HUES48 (cell line): ENCODE results near the gene HUS1.
"Not testable (repeated sequence)": the region's sequence is repeated elsewhere in the genome, so short reads cannot be mapped to it uniquely, and the experiment has no call there.

Source experiments
- H3K27ac ChIP-seq: one replicate; pipeline ENCODE4 v1.7.0; 2013; ENCODE audit warnings: low read depth, low read length, inconsistent platforms
- H3K27me3 ChIP-seq: 2 replicates; pipeline ENCODE4 v1.6.1; 2013; ENCODE audit warnings: mild to moderate bottlenecking, low read length; ENCODE audit not compliant: control insufficient read depth, insufficient read depth
- H3K36me3 ChIP-seq: 2 replicates; pipeline ENCODE4 v1.6.1; 2013; ENCODE audit warnings: low read length; ENCODE audit not compliant: control insufficient read depth, insufficient read depth
- H3K4me1 ChIP-seq: 2 replicates; pipeline ENCODE4 v1.6.1; 2013; ENCODE audit warnings: mild to moderate bottlenecking, low read length; ENCODE audit not compliant: control insufficient read depth, insufficient read depth
- H3K4me3 ChIP-seq: 2 replicates; pipeline ENCODE4 v1.5.1; 2013; ENCODE audit warnings: mild to moderate bottlenecking, low read depth, low read length
- H3K9ac ChIP-seq: 2 replicates; pipeline ENCODE4 v1.6.1; 2013; ENCODE audit warnings: mild to moderate bottlenecking, low read depth, low read length, moderate library complexity
- H3K9me3 ChIP-seq: 2 replicates; pipeline ENCODE4 v1.6.1; 2013; ENCODE audit warnings: low read length; ENCODE audit not compliant: control insufficient read depth, insufficient read depth

Gene HUS1

GRCh38 chr7:47944536-47945260 lies 34.7 kb downstream of the HUS1 start:
- no peak overlapping the region for H3K4me3 ChIP-seq
- no peaks in the 10 kb centered on the region for H3K27me3 ChIP-seq
- H3K36me3 ChIP-seq = no peaks in the 10 kb centered on the region
- H3K27ac ChIP-seq = no peak overlapping the region
- H3K9ac ChIP-seq = no peak overlapping the region
- H3K4me1 ChIP-seq = peaks cover 17% of the 10 kb centered on the region
- H3K9me3 ChIP-seq = no peaks in the 10 kb centered on the region

GRCh38 chr7:47943676-47944474 lies 35.5 kb downstream of the HUS1 start:
- Histone ChIP-seq H3K27me3 (no peaks in the 10 kb centered on the region), H3K4me1 (peaks cover 17% of the 10 kb centered on the region), H3K36me3 (no peaks in the 10 kb centered on the region), H3K27ac (no peak overlapping the region), H3K9me3 (no peaks in the 10 kb centered on the region), H3K9ac (no peak overlapping the region), H3K4me3 (no peak overlapping the region)

GRCh38 chr7:47942651-47943050 lies 36.8 kb downstream of the HUS1 start:
- not testable (repeated sequence) for H3K9ac ChIP-seq, H3K27ac ChIP-seq, H3K27me3 ChIP-seq, H3K4me3 ChIP-seq, H3K36me3 ChIP-seq, H3K9me3 ChIP-seq
- peaks cover 18% of the 10 kb centered on the region for H3K4me1 ChIP-seq

DNA sequence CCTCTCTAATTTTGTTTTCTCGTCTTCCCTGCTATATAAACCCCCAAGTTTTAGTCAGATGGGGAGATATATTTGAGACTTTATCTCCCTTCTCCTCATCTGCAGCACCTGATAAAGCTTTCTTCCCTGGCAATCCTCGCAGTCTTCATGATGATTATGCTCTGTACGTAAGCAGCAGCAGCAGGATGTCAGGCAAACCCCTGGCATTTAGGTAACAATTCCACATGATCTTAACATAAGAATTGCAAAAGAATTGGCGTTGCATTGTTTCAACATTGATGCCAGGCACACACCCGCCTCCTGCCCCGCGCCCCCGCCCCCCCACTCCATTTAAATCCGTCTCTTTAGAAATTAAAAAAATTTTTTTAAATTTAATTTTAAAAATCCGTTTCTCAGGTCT lies 37.3 kb downstream of the HUS1 start:
- Histone ChIP-seq H3K27ac (no peak overlapping the region), H3K4me3 (no peak overlapping the region), H3K27me3 (no peaks in the 10 kb centered on the region), H3K9ac (no peak overlapping the region), H3K9me3 (no peaks in the 10 kb centered on the region), H3K36me3 (no peaks in the 10 kb centered on the region), H3K4me1 (peaks cover 22% of the 10 kb centered on the region)

- Histone ChIP-seq H3K9ac (no peak overlapping the region), H3K27ac (no peak overlapping the region), H3K9me3 (no peaks in the 10 kb centered on the region), H3K4me3 (no peak overlapping the region), H3K27me3 (no peaks in the 10 kb centered on the region), H3K4me1 (peaks cover 22% of the 10 kb centered on the region), H3K36me3 (no peaks in the 10 kb centered on the region)
Measured at GRCh38 chr7:47941136-47941844, 38.1 kb downstream of the HUS1 start.

- H3K36me3 ChIP-seq = no peaks in the 10 kb centered on the region
- H3K27ac ChIP-seq = no peak overlapping the region
- H3K27me3 ChIP-seq = no peaks in the 10 kb centered on the region
- no peak overlapping the region for H3K9ac ChIP-seq
- H3K4me3 ChIP-seq = no peak overlapping the region
- H3K9me3 ChIP-seq = no peaks in the 10 kb centered on the region
- H3K4me1 ChIP-seq = peaks cover 22% of the 10 kb centered on the region
Measured at GRCh38 chr7:47940088-47941013, 39.1 kb downstream of the HUS1 start.

DNA sequence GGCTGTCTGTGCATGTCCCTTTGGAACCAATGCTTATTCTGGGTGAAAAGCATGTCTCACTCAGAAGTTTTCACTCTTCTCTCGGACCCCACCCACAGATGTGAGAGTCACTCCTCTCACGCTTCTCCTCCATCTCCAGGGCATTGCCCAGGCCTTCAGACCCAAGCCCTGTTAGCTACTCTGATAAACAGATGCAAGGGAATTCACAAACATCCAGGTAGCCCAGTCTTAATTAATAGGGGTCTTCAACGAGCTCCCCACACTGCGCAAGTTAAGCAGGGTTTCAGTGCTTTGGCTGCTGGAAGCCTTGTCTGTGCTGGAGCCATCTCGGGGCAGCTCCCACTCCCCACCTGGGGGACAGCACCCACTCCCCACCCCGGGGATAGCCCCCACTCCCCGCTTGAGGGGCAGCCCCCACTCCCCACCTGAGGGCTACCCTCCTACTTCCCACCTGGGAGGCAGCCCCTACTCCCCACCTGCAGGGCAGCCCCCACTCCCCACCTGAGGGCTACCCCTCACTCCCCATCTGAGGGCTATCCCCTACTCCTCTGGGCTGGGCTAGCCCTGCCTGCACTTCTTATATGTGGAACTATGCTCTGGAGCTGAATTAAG lies 39.9 kb downstream of the HUS1 start:
- Histone ChIP-seq H3K9me3 (no peaks in the 10 kb centered on the region), H3K27me3 (no peaks in the 10 kb centered on the region), H3K36me3 (no peaks in the 10 kb centered on the region), H3K4me1 (peaks cover 26% of the 10 kb centered on the region), H3K9ac (no peak overlapping the region), H3K4me3 (no peak overlapping the region), H3K27ac (no peak overlapping the region)

DNA sequence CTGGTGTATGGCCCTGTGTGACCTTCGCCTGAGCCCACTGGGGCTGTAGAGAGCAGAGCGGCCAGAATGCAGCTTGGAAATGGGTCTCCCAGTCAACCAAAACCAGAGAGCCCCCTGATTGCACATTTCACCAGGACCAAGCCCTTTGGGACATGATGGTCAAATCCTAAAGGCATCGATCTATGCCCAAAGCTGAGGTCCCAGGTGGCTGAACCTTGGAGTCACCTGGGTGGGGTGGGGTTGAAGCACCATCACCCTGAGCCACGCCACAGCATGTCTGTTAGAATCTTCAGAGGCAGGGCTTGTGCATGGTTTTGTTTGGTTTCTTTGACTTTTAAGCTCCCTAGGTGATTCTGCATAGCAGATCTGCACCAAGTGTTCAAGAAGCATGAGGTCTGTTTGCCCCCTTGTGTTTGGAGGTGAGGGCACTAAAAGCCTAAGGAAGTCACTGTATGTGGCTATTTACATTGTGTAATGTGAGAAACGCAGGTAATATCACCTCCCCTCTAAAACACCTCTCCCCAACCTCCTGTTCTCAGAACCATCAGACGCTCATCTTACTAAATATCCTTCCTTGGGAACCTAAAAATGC lies 40.7 kb downstream of the HUS1 start:
- Histone ChIP-seq H3K36me3 (no peaks in the 10 kb centered on the region), H3K4me1 (peaks cover 26% of the 10 kb centered on the region), H3K4me3 (no peak overlapping the region), H3K9ac (no peak overlapping the region), H3K27ac (no peak overlapping the region), H3K9me3 (no peaks in the 10 kb centered on the region), H3K27me3 (no peaks in the 10 kb centered on the region)

DNA sequence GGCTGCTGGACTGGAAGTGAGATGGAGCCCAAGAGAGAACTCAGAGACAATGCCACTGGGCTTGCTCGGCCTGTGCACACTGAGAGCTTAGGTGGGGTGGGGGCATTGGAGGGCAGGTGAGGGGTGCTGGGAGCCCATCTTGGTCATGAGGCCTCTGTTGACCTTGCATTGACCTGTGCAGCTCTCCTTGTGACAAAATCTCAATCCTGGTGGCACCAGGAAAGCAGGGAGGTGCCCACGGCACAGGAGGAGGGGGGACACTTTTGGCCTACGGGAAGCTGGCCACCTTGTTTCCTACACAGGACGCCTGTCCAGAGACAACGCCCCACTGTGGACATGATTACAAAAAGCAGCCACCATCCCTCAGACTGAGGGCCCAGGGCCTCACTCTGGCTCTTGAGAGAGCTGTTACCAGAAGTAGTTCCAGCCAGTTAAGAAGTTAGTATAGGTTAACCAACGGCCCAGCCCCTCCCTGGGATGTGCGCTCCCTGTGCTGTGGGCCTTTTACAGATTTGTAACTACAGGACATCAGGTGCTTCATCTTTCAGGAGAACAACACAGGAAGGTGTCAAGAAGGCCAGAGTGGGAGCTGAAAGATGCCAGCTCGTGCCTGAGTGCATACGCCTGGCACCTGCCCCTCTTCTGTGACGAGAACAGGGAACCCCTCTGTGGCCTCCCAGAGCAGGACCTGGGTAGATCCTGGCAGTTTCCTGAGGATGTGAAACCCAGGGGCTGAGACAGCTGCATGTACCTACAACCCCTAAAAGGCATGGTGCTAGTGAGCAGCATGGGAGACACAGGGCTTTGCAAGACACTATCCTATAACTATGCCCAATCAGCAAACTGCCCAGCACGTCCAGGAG lies 41.5 kb downstream of the HUS1 start:
- Histone ChIP-seq H3K9me3 (no peaks in the 10 kb centered on the region), H3K27ac (no peak overlapping the region), H3K27me3 (no peaks in the 10 kb centered on the region), H3K9ac (no peak overlapping the region), H3K4me1 (peaks cover 26% of the 10 kb centered on the region), H3K4me3 (no peak overlapping the region), H3K36me3 (no peaks in the 10 kb centered on the region)
